Dermis microvascular lymphatic vessel endothelial cell (primary cell): ENCODE results near the gene NAA60. TPM values are rescaled to one million over a fixed set of nuclear protein-coding genes. Genes with fewer than 3 reads are reported as not detected.
"Not testable (repeated sequence)": the region's sequence is repeated elsewhere in the genome, so short reads cannot be mapped to it uniquely, and the experiment has no call there.

Experiments used
- DNase-seq, 2 donors: peaks; one replicate each; pipeline versions ENCODE4 v3.0.0 to v3.0.0-alpha.2; 2010; ENCODE audit warnings: low read depth in 2 of 2
- total RNA-seq: library from RNA; depleted of rRNA; stranded (reverse); fragments of >200 nt; gene quantifications from 2 replicates; pipeline ENCODE4 v1.2.1, GENCODE V29; 2014

The NAA60 gene
- total RNA-seq, 1 donor from 2014 or later, result 6.8 TPM

DNA sequence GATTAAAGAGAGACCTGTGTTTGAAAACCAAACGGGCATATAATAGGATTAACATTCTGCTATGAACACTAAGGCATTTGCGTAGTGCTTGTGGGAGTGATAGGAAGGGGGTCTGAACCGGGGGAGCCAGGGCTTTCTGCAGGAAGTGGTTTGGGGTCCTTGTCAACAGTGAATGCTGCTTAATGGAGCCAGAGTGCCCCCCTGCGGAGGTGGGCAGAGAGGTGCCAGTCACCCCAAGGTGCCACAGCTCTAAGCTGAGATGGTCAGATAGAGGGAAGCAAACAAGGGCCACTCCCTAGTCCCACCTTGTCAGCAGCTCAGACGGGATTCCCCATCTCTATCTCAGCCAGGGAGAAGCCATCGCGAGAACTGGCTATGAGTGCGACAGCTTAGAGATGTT is 17.7 kb downstream of the NAA60 start:
- DNase-seq, result no peak

DNA sequence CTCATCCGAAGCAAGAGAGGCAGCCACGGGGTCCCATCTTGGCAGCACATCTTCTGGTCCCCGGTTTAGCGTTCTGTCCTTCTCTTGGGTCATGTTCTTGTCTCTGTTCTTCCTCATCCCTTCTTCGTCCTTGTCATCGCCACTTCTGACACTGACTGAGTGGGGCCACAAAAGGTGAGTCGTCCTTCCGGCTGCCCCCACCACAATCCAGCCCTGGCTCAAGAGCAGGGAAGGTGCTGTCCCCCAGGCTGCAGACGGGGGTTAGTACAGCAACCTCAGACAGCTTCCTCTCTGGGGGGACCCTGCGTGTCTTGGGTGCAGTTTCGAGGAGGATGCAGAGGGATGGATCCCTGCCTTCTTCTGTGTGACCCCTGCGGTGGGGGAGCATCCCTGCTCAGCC is 21.8 kb downstream of the NAA60 start:
- no peak for DNase-seq

DNA sequence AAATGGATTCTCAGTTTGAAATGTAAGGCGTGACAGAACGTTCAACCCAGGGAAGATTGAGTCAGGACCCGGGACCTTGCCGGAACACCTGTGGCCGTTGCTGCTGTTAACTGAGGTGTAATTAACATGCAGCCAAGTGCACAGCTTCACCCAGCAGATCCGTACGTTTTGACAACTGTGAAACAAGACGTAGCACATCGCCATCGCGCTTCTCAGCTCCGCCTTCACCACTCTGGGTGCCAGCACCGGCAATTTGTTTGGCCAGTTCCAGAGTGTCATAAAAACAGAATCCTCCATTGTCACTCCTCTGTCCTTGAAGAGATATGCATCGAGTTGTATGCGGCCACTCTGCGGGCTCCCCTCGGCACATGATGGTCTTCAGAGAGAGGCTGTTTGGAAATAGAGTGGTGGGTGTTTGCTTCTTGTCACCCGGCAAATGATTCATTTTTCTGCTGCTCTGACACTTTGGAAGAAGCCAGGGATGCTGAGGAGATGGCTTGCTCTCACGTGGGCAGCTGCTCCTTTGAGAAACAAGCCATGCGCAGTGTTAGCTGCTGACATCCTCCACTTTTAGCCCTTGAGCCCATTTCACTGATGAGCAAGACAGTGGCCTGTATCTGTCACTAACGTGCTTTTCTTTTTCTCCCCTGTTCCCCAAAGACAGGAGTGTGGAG is 22.6 kb downstream of the NAA60 start:
- DNase-seq, result no peak

DNA sequence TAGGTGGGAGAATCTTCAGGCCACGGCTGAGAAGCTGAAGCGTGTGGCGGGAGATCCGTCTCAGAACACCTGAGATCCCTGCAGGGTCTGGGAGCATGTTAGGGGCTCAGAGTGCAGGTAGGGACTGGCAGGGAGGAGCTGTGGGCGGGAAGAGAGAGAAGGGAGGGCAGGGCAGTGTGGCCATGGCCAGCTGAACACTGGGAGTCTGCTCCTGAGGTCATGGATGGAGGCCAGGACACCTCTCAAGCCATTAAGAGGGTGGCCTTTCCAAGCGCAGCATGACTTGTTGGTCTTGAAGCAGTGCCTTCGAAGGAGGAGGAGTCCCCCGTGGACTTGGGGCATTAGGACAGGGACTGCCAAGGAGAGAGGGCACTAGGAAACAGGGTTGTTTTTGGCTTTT is 23.7 kb downstream of the NAA60 start:
- no peak for DNase-seq

DNA sequence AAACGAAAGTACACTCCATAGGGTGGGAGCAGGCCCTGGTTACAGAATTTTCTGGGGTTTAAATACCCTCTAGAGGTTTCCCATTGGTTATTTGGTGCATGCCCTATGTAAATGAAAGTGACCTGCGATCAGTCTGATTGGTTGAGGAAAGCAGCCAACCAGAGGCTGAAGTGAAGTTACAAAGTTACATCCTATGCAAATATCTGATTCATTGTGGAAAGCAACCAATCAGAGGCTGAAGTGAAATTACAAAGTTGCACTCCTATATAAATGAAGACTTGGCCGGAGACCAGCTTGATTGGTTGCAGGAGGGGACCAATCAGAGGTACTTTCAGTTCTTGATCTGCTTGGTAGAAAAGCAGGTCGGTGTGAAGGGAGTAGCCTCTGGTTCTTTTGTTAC is 24.4 kb downstream of the NAA60 start:
- no peak for DNase-seq

DNA sequence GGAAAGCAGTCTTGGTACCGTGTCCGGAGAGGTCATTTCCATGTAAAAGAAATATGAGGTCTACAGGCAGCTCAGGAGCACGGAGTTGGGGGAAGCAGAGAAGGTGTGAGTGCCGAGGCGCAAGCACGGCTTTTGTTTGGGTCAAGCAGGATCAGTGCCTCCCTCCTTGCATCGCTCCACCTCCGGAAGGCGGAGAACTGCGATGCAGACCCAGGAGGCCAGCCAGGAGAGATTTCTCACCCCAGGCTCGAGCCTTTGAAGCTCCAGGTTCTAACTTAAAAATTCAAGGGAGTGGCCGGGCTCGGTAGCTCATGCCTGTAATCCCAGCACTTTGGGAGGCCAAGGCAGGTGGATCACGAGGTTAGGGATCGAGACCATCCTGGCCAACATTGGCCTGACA is 25.0 kb downstream of the NAA60 start:
- DNase-seq, result no peak

DNA sequence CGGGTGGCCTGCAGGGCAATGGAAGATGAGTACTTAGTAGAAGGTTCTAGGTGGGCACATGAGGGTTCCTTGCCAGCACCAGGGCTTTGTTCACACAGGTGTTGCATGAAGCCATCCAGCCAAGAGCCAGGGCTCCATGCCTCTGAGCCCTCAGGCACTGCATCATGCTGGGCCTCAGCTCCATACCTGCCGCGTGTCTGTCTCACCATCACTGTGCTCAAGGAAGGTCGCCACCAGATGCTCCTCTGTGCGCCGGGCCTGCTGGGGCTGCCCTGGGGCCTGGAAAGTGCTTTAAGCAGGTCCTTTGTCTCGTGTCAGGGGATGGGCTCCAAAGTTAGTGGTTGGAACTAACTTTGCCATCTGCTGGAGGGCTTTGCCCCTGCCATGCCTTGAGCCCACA is 26.3 kb downstream of the NAA60 start:
- no peak for DNase-seq

DNA sequence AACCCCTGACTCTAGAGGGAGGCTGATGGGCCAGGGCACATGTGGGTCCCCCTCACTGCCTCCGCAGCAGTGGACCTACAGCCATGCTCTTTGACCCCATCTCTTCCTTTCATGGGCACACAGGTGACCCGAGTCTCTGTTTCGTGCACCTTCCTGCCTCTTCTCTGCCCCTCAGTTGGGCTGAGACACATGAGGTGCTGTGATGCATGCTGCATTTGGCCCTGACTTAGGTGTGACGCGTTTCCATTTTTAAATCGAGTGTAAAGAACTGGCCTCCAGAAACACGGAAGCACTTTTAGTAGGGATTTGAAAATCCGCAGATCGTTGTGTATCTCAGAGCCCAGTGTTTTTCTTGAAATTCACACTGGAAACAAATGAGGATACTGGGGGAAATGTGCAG is 27.2 kb downstream of the NAA60 start:
- DNase-seq, result no peak

DNA sequence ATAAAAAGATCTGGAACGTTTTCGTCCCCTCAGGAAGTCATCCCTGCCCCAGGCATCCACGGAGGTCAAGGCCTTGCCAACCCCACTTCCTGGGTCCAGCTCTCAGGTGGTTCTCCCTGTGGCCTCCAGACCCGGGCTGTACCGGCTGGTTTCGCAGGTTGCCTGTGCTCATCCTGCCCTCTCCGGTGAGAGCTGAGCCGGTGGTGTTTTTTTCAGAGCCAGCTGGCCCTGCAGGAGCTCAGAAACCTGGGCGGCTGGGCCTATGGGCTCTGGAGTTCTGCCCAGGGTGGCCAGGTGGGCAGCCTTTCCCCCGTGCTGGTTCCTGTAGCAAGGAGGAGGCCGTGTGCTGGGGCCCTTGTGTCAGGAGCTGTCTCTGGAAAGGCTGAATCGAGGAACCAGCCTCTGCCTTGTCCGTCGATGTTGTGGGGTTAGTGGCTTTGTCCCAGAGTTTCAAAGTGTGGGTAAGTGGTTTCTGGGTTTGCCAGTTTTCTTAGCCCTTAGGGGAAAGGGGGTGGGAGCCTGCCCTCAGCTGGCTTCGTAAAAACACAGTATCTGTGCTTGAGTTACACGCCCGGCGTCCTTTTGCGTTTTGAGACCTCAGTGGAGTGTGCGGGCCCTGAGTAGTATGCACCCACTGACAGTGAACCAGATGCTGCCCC is 28.2 kb downstream of the NAA60 start:
- DNase-seq, result no peak

DNA sequence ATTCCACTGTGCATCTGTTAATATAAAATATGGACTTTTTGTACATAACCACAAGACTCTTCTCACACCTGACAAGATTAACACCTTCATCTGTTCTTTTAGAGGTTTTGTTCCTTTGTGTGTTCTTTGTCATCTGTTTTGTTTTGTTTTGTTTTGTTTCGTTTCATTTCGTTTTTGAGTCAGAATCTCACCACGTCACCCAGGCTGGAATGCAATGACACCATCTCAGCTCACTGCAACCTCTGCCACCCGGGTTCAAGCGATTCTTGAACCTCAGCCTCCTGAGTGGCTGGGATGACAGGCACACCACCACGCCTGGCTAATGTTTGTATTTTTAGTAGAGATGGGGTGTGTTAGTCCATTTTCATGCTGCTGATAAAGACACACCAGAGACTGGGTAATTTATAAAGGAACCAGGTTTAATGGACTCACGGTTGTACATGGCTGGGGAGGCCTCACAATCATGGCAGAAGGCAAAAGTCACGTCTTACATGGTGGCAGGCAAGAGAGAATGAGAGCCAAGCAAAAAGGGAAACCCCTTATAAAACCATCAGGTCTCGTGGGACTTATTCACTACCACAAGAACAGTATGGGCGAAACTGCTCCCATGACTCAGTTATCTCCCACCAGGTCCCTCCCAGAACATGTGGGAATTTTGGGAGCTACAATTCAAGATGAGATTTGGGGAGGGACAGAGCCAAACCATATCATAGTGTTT is 29.6 kb downstream of the NAA60 start:
- DNase-seq, result no peak

DNA sequence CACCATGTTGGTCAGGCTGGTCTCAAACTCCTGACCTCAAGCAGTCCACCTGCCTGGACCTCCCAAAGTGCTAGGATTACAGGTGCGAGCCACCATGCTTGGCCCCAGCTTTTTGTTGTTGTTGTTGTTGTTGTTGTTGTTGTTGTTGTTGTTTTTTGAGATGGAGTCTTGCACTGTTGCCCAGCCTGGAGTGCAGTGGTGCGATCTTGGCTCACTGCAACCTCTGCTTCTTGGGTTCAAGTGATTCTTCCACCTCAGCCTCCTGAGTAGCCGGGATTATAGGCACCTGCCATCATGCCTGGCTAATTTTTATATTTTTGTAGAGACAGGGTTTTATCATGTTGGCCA is 30.1 kb downstream of the NAA60 start:
- not testable (repeated sequence) for DNase-seq

DNA sequence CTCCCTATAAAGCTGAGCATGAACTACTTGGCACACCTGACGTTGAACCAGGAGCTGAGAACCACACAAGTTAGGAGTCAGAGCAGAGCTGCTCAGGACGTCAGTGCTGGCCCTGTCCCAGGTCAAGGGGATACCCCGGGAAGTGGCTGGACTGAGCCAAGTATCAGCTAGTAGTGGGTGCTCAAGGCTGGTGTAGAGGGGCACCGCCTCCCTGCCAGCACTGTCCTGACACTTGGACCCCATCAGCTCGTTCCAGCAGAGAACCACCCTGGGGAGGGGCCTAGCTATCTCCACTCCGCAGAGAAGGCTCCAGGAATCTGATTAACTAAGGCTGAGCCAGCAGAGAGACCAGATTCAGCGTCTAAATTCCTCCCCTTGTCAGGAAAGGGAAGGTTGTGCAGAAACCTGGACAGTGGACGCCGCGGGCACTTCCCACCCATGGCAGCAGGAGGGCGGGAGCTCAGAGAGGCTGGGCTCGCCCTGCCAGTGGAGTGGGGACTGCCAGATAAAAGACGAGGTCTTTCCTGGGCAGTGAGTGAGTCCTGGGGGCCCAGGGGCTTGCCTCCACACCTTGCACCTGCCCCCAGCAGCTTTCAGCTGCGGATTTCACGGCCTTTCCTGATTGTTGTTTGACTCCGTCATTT is 30.8 kb downstream of the NAA60 start:
- no peak for DNase-seq

DNA sequence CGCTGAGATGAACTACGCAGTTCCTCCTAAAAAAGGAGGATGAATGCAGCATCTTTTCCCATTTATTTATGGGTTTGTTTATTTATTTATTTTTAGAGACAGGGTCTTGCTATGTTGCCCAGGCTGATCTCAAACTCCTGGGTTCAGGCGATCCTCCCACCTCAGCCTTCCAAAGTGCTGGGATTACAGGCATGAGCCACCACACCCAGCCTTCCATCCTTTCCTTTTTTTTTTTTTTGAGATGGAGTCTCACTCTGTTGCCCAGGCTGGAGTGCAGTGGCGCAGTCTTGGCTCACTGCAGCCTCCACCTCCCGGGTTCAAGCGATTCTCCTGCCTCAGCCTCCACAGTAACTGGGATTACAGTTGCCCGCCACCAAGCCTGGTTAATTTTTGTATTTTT is 31.4 kb downstream of the NAA60 start:
- not testable (repeated sequence) for DNase-seq

DNA sequence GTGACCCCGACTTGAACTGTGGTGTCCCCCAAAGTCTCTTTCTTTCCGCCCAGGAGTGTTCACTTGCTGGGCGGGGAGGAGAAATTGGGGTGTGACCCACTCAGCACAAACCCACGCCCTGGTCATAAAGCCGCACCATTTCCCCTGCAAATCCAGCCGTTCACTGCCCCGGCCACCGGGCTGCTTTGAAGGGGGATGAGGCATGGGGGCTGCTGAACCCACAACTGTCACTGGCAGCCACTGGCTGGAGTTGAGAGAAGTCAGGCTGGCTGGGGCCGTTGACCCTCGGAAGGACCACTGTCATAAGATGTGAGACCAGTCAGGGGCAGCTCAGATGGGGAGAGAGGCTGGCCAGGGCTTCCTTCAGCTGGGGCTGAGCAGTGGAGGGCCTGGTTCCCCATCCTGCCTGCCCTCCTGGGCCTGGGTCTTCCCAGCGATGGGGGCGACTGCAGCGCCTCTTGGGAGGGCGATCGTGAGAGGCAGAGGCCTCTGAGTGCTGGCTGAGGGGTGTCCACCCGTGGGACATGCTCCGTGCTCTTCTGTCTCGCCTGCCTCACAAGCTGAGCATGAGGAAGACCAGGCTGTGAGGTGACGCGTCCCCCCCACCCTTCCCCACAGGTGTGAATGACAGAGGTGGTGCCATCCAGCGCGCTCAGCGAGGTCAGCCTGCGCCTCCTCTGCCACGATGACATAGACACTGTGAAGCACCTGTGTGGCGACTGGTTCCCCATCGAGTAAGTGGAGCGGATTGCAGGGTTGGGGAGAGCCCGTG is 32.3 kb downstream of the NAA60 start:
- no peak for DNase-seq

DNA sequence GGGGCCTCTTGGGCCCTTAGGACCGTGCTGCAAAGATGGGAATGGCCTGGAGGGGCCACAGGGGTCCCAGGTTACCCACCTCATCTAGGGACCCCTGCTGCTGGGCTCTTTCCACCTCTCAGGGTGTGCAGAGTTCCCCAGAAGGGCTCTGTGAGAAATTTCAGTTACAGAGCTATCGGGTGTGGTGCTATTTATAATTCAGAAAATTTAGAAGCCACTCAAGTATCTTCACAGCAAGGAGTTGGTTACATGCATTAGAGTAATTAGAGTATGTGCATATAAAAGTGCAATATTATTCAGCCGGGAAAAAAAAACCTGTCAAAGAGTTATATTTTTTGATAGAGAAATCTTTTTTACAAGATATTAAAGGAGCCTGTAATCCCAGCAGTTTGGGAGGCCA is 32.9 kb downstream of the NAA60 start:
- no peak for DNase-seq

DNA sequence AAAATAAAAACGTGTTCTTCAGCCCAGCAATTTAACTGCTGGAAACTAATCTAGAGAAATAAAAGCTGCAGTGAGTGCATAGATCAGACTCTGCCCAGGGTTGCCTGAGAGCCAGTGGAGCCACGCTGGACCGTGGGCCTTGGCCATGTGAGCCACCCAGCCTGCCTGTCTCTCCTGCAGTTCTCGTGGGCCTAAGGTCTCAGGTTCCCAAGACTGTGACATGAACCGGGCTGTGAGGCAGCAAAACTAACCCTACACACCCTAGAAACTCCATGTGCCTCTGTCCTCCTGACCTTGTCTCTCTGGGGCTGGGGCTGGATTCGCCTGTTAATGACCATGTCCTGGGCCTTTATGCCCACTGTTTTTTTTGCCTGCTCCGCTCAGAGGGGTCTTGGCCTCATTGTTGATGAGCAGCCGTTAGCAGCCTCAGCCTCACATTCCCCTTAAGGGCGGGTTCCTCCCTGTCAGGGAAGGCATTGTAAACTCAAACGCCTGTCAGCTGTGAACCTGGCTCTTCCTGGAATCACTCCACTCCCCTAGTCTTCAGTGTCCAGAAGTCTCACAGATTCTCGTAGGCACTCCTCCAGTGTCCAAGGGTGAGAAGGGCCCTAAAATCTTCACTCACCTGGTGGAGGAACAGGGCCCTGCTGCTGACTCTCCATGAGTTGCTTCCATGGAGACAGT is 34.9 kb downstream of the NAA60 start:
- DNase-seq, result no peak

DNA sequence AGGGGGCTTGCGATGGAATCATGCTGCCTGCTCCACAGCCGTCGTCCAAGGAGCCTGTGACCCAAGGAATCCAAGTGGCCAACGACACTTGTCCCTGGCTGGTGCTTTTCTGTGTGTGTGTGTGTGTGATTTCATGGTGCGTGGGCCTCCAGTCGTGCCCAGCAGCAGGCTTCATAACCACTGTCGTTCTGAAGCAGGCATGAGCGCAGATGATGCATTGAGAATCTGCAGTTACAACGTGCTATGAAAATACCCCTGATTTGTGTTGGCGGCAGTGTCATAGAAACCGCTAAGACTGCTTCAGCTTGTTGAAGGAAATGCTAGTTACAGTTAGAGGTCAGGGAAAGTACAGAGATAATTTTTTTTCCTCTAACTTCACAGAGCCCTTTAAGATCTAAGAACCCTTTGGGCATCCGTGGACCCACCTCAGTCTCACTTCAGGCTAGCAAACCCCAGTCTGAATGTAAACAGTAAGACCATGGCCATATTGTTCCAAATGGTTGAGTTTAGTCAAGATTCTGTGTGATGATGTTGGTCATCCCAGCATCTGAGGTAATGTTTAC is 36.3 kb downstream of the NAA60 start:
- no peak for DNase-seq

DNA sequence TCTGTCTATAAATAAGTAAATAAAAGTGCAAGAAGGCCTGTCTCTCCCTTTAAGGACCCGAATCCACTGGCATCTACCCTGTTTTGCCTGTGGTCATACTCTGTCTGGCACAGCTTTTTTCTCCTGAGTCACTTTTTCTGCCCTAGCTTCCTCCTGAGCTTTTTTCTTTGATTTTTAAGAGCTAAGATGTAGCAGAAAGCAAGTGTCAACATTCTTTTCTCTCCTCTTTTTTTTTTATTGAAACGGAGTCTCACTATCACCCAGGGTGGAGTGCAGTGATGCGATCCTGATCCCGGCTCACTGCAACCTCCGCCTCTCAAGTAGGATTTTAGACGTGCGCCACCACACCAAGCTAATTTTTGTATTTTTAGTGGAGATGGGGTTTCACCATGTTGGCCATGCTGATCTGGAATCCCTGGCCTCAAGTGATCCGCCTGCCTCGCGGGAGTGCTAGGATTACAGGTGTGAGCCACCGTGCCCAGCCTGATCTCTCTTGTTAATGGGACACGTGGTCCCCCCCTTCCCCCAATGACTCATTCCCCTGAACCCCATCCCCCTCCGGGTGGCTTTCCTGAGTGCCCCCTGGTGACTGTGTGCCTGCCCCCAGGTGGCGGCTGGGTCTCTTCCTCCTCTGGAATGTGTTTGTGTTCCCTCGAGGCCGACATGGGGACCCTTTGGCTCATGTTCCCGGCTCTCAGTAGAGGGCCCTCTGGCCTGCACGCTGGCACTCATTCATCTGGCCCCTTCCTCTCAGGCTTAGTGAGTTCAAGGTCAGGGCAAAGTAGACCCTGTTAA is 37.6 kb downstream of the NAA60 start:
- no peak for DNase-seq

DNA sequence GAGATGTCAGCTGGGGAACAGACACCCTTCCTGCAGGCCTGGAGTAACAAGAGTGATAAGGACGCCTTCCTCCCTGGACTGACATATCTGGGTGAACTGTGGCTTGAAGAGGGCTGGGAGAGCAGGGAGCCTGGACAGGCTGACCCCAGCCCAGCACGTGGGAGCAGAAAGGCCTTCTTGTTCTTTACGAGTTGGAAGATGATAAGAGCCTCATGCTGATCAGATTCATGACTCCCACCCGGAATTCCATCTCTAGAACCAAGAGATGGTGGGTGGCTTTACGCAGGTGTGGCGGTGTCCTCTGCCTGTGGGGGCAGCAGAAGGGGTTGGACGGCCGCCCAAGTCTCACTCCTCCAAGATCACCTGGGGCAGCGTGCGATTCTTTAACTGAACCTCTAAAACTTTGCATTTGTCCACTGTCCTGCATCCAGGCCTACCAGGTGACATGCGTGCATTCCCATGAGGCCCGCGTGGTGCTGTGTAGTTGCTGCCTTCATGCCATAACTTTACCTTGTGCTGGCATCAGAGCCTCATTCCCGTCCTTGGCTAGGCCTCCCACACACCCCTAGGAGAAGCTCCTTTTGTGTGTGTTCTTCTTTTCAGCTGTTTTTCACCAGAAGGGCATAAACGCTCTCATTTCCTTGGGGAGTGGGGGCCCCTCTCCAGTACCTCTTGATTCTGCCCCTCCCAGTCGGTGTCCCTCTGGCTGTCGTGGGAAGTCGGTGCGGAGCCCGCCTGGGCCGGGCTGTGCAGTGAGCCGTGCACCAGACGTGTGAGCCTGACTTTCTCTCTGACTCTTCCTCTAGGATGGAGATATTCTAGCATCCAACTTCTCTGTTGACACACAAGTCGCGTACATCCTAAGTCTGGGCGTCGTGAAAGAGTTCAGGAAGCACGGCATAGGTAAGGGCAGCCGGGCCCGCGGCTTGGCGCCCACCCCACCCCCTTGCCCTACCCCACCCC is 38.5 kb downstream of the NAA60 start:
- DNase-seq, result no peak
